NCI-H510A (cell line): ENCODE data around the gene HOXC9.

Experiments used
- DNase-seq: peaks from one replicate; lab custom pipeline; 2025; lab: John Stamatoyannopoulos, UW

The HOXC9 gene

GRCh38 chr12:54000116-54001114 lies at the start of gene HOXC9:
TSS of gene HOXC9 (plus strand) at chr12:54000161. CDS start at chr12:54000189, 28 bp downstream.
- no peak for DNase-seq

DNA sequence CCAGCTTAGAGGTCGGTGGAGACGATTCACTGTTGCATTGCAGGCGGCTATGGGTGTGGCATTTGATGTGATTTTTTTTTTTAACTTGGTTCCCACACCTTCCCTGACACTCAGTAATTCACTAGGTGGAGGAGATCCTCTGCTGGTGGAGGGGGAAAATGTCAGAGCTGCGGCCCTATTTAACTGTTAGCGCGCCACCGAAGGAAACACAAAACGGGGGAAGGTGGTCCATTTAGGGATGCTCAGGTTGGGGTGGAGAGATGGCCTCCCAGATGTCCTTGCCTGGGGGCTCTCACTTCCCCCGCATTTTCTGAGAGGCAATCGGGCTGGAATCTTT lies 49.6 kb upstream of the HOXC9 start:
- DNase-seq: no peak

DNA sequence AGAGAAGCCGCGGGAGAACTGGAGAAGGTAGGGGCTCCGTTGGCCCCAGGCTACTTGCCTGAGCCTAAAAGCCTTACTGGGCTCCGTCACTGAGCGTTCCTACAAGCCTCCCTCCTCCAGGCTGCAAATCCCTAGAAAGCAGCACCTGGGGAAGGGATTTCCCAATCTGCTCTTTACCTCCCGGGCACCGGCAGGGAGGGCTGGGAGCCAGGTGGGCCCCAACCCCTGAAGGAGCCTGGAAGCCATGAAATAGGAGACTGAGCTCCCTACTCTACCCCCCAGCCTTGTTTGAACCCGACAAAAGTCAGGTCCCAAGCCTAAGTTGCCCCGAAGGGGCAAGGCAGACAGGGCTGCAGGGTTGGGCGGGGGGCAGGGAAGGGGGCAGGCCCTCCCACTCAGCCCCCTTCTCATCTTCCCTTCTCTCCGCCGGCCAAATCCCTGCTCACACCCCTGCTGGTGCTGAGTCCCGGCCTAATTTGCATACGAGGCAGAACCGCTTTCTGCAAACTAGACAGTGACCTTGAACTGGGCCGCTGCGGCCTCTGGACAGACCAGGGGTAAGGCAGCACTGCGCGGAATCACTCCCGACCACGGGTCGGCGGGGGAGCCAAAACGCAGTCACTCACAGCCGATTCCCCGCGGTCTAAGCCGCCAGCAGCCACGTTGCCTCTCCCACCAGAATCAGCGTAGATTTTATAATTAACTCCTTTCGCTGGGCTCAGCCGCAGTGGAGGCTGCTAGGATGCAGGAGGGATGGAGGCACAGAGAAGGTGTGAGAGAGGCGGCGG lies 49.0 kb upstream of the HOXC9 start:
- DNase-seq: no peak

GRCh38 chr12:53951577-53952334 lies 48.2 kb upstream of the HOXC9 start:
- DNase-seq: no peak

DNA sequence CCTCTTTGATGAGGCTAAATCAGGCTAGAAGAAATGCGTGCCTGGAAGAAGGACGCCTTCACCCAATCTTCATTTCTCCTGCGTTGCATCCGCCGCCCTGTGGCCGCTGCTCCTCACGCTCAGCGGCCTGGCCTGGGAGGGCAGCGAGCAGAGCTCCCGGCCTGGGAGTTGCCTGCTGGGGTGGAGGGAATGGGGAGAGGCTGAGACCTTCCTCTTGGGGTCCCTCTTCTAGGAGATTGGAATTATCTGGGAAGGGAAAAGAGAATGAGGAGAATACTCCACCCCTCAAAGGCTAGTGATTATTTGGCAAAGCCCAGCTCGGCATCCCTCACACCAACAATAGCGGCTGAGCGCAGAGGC lies 47.6 kb upstream of the HOXC9 start:
- no peak for DNase-seq

DNA sequence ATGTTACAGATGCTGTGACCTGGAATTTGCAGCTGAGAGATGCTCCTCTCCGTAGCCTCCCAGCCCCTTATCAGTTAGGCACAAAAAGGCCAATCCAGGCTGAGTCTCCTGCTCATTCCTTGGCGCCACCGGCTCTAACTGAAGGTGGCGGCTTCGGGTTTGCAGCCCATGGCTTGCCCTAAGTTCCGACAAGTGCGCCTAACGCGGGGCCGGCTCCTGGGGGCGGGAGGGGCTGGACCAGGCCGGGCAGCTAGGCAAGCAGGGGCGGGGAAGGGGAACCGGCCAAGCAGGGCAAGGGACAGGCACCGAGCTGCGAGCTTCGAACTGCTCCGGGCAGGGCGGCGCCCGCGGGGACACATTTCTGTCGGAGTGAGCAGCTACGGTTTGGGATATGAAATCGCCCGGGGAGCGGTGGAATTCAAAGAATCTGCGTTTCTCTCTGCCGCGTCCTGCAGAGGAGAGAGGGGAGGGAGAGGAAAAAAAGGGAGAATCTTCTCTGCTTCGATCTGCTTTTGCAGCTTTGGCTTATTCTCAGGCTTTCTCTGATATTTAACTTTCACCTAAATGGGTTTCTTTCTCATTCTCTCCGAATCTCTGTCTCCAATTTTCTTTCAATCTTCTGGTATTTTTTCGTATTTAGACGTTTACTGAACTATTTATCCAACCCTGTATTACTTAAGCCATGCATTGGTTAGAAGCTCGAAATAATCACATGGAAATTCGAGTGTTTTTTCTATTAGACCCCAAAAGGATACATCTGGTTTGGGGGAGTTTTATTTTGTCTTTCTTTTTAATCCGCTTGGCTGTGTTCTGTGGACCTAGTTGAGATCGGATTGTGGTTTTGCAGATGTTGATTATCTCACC lies 46.9 kb upstream of the HOXC9 start:
- no peak for DNase-seq

GRCh38 chr12:53953831-53954693 lies 45.9 kb upstream of the HOXC9 start:
- DNase-seq: no peak

DNA sequence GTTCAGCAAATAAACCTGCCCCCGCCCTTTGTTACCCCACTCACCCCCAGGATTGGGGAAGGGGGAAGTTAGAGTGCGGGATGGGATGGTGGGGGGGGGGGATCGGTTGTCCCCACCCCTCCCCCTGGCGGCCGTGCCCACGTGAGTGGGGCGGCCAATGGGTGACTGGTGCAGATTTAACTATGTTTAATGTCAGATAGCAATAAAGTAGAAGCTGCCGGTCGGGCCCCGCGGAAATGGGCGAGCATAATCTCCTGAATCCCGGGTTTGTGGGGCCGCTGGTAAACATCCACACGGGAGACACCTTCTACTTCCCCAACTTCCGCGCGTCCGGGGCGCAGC lies 45.3 kb upstream of the HOXC9 start, which contains the start of gene HOXC12:
TSS of gene HOXC12 (plus strand) at position 210 of the 342 bp plus-strand sequence. CDS start at position 237, 27 bp downstream.
- DNase-seq: no peak

DNA sequence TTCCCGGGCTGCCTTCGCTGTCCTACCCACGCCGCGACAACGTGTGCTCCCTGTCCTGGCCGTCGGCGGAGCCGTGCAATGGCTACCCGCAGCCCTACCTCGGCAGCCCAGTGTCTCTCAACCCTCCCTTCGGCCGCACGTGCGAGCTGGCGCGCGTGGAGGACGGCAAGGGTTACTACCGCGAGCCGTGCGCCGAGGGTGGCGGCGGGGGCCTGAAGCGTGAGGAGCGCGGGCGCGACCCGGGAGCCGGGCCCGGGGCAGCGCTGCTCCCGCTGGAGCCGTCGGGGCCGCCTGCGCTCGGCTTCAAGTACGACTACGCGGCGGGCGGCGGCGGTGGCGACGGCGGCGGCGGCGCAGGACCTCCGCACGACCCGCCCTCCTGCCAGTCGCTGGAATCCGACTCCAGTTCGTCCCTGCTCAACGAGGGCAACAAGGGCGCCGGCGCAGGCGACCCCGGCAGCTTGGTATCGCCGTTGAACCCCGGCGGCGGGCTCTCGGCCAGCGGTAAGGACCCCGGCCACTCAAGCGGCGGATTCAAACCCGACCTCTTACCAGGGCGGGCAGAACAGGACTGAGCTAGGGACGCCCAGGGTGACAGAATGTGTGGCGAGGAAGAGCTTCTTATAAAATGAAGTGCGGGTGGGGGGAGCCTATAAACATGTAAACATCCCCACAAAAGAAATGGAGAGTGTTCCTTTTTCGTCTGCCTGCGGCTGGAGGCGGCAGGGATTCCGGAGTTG lies 44.8 kb upstream of the HOXC9 start:
- no peak for DNase-seq

- DNase-seq: no peak
Measured at GRCh38 chr12:53955776-53956250, 44.1 kb upstream of the HOXC9 start.

- DNase-seq: no peak
Measured at GRCh38 chr12:53956251-53956887, 43.6 kb upstream of the HOXC9 start.

- no peak for DNase-seq
Measured at GRCh38 chr12:53956914-53957536, 42.9 kb upstream of the HOXC9 start.

GRCh38 chr12:53958128-53958527 lies 41.8 kb upstream of the HOXC9 start:
- no peak for DNase-seq

DNA sequence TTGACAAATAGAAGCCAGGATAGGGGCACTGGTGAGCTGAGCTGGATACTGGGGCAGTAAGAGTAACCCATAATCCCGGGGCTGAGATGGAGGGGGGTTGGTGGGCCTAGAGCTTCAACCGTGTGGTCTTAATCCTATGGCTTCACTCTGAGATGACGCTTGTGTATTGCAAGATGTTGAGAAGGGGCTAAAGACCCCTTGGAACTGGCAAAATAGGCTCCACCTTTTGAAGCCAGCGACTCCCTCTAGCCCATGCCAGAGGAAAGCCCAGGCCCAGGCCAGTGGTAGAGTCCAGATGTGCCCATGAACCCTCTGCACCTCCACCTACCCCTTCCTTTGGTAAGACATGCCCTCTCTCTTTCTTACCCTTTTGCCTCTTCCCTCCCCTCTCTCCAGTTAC lies 40.6 kb upstream of the HOXC9 start:
- DNase-seq: no peak

DNA sequence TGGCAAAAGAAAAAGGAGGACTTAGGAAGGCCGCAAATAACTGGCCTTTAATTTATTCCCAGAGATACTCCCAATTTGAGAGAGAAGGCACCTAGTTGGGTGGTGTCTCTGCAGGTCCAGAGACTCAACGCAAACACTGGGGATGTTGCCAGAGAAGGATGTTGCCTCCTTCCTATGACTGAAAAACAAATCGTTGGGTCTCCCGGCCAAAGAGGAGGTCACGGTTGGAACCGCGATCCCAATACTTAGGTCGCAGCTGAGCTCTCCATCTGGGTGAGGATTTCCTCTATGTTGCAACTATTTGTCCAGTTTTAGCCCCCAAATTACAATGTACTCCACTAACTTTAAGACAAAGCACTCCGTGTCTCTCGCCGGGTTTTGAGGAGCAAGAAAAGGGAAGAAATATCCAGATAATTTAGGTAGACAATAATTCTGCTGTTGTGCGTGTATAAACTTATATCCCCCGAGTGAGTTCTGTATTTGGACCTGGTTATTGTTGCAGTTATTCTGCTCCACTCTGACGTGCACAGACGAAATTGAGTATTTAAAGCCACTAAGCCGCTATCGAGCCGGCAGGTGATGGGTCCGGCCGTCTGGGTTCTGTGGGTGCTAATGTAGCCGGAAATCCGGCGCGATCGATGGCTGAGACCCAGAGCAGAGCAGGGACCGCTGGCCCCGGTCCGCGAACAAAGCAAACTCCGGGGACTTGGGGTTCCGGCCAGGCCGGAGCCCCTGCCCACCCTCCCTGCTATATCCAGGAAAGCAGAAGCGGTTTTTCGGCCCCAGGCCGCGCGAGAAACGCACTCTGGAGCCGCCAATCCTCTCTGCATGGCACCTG lies 39.6 kb upstream of the HOXC9 start:
- no peak for DNase-seq

DNA sequence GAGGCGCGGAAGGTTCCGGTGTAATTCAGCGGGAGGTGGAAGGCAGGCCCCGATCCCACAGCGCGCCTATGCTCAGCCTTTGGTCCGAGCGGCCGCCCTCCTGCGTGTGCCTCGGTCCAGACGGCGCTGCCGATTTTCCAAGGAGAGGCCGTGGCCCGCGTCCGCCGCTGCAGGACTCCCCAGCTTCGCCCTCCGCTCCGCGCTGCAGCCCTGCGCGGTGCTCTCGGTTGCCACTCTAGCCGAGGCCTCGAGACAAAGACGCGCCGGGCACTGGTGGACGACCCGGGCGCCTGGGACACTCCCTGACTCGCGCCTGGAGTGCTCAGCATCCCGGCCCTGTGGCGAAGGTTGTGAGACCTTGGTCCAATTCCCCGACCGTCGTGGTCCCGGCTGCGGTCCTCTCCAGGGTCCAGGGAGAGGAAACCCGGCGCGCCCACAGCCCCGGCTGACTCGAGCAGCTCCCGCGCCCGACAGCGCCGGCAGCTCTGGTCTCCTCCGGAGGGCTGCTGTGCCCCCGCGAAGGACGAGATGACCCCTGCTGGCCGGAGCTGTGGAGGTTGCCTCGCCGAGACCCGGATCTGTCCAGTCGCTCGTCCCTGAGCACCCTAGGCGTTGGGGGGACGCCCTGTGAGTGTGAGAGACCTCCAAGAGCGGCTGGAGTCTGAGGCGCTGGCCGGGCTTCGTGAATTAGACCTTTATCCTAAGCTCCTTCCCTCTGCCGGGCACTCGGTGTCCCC lies 38.8 kb upstream of the HOXC9 start:
- DNase-seq: no peak

- no peak for DNase-seq
Measured at GRCh38 chr12:53963005-53963404, 37.0 kb upstream of the HOXC9 start.
